Measurements from ENCODE around the gene PHF20. TPM values are rescaled to one million over a fixed set of nuclear protein-coding genes. Genes with fewer than 3 reads are reported as not detected.
"Not testable (repeated sequence)": the region's sequence is repeated elsewhere in the genome, so short reads cannot be mapped to it uniquely, and the experiment has no call there.

PHF20 gene
- total and polyA plus RNA-seq, 2 of the 13 experiments (the other 11 are each of a cell fraction or from before 2014, with no cell fraction given): 22.8 to 34.1 TPM

GRCh38 chr20:35893942-35894341 lies 122.1 kb downstream of the PHF20 start (continued):
- TF ChIP-seq ZNF225 (CRISPR knock-in tag; IDR thresholded peaks at IDR 0.05) (no peak), PPARG (CRISPR knock-in tag; conservative IDR thresholded peaks at IDR 0.05) (no peak), DMTF1 (CRISPR knock-in tag; IDR thresholded peaks at IDR 0.05) (no peak), ZHX2 (IDR thresholded peaks at IDR 0.05; ENCODE audit: low read depth) (no peak), ZHX2 (CRISPR knock-in tag; IDR thresholded peaks at IDR 0.05; ENCODE audit: borderline replicate concordance) (no peak), ZFP91 (CRISPR knock-in tag; IDR thresholded peaks at IDR 0.05; ENCODE audit: borderline replicate concordance) (no peak), ZNF878 (CRISPR knock-in tag; IDR thresholded peaks at IDR 0.05) (no peak), RBM39 (IDR thresholded peaks at IDR 0.05; ENCODE audit: low read depth, low read length, poor library complexity, severe bottlenecking) (no peak), ZSCAN30 (CRISPR knock-in tag; IDR thresholded peaks at IDR 0.05) (no peak)

GRCh38 chr20:35895516-35895915 lies 123.7 kb downstream of the PHF20 start:
- H3K4me2 ChIP-seq (ENCODE audit: low read depth, low read length); H4K20me1 ChIP-seq (ENCODE audit: insufficient read depth, low read length); CTCF ChIA-PET (ENCODE audit: low intra/inter-chr PET ratio, low total read pairs); intact Hi-C loops (cut with micrococcal nuclease; ENCODE audit: unreplicated experiment); H3K79me2 ChIP-seq (ENCODE audit: insufficient read depth, low read length); H3K4me3 ChIP-seq (replicated peaks in 1 of 3; ENCODE audit: insufficient read depth in 1 of 3, low read depth in 2 of 3, low read length in 3 of 3); H3K4me1 ChIP-seq (ENCODE audit: insufficient read depth, low read length); FAIRE-seq; H3K27me3 ChIP-seq (ENCODE audit: control insufficient read depth in 1 of 2, insufficient read depth in 2 of 2, low read length in 2 of 2); BruUV-seq (replicated peaks); H3K27ac ChIP-seq (ENCODE audit: extremely low read length, insufficient read depth, low read length); in situ Hi-C loops (cut with HindIII; ENCODE audit: extremely low pct_ligation_motif_present, low pct_unique_long_range_greater_than_20kb); DNase-seq (ENCODE audit: low spot score); H2AFZ ChIP-seq (ENCODE audit: low read length); POLR2A ChIA-PET; ATAC-seq; H3K9ac ChIP-seq (ENCODE audit: insufficient read depth, low read depth, low read length); H3K9me3 ChIP-seq (ENCODE audit: low read length): not testable (repeated sequence)
- peaks cover 9 to 12% of the 10 kb centered on the region in 2 experiments; a peak in 3 of 5 replicates for H3K36me3 ChIP-seq (replicated peaks in 1 of 2; ENCODE audit: control insufficient read depth in 1 of 2, insufficient read depth in 2 of 2, low read length in 2 of 2)
- WGBS (ENCODE audit: low lambda C conversion rate): 95% methylated on average over 7 of the region's 7 CpGs
